Tibial artery (tissue), 4 donors: ENCODE measurements around the gene CTNNA2.

Source experiments
- DNase-seq, 2 donors: peaks; one replicate each; pipeline ENCODE4 v3.0.0-alpha.2; 2019
- H3K27ac ChIP-seq, 2 donors: fragments of 200-600 bp; sonication (generic) in 1 of 2; 1 replicate in 1 of 2; 2 replicates in 1 of 2; pipeline ENCODE4 v1.5.1; 2018 to 2019; ENCODE audit warnings: mild to moderate bottlenecking in 1 of 2
- H3K27me3 ChIP-seq, 2 donors: fragments of 200-600 bp; sonication (generic) in 1 of 2; one replicate each; pipeline versions ENCODE4 v1.5.1 to v1.6.0; 2016 to 2019
- H3K36me3 ChIP-seq, 3 donors: fragments of 200-600 bp; sonication (generic) in 2 of 3; one replicate each; pipeline ENCODE4 v1.5.1; 2016 to 2019; ENCODE audit warnings: mild to moderate bottlenecking in 2 of 3
- H3K4me1 ChIP-seq, 4 donors: fragments of 200-600 bp; sonication (generic) in 2 of 4; 1 replicate in 3 of 4; 2 replicates in 1 of 4; pipeline ENCODE4 v1.5.1; 2016 to 2019
- H3K4me3 ChIP-seq, 2 donors: fragments of 200-600 bp; sonication (generic) in 1 of 2; 1 replicate in 1 of 2; 2 replicates in 1 of 2; pipeline ENCODE4 v1.5.1; 2018 to 2019; ENCODE audit warnings: mild to moderate bottlenecking in 2 of 2
- H3K9me3 ChIP-seq, 3 donors: fragments of 200-600 bp; sonication (generic) in 1 of 3; one replicate each; pipeline ENCODE4 v1.5.1; 2016 to 2019
- intact Hi-C: fragments of 100-400 bp; cut with DNase I; formaldehyde crosslinking; loops from one replicate; pipeline ENCODE4 v1.15.0; 2023; ENCODE audit warnings: low total_unique reads
- TF ChIP-seq, protein P1 (sequence below), 2 experiments: fragments of 200-600 bp in 1 of 2; fragments of 450-650 bp in 1 of 2; IDR thresholded peaks; one replicate each; pipeline ENCODE4 v1.5.1; 2017 to 2019; ENCODE audit warnings: antibody characterized with exemption in 2 of 2, mild to moderate bottlenecking in 1 of 2, moderate library complexity in 1 of 2

Gene CTNNA2

GRCh38 chr2:79782576-79783452 lies 270.0 kb downstream of the CTNNA2 start:
- intact Hi-C loops: no loop called here
- TF ChIP-seq, protein P1, sequence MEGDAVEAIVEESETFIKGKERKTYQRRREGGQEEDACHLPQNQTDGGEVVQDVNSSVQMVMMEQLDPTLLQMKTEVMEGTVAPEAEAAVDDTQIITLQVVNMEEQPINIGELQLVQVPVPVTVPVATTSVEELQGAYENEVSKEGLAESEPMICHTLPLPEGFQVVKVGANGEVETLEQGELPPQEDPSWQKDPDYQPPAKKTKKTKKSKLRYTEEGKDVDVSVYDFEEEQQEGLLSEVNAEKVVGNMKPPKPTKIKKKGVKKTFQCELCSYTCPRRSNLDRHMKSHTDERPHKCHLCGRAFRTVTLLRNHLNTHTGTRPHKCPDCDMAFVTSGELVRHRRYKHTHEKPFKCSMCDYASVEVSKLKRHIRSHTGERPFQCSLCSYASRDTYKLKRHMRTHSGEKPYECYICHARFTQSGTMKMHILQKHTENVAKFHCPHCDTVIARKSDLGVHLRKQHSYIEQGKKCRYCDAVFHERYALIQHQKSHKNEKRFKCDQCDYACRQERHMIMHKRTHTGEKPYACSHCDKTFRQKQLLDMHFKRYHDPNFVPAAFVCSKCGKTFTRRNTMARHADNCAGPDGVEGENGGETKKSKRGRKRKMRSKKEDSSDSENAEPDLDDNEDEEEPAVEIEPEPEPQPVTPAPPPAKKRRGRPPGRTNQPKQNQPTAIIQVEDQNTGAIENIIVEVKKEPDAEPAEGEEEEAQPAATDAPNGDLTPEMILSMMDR (IDR thresholded peaks at IDR 0.05): no peak
- Histone ChIP-seq H3K27ac (no peak overlapping the region), H3K9me3 (no peaks in the 10 kb centered on the region), H3K27me3 (no peaks in the 10 kb centered on the region), H3K4me3 (no peak overlapping the region), H3K36me3 (no peaks in the 10 kb centered on the region), H3K4me1 (no peaks in the 10 kb centered on the region)
- no peak for DNase-seq

GRCh38 chr2:79788952-79789651 lies 276.3 kb downstream of the CTNNA2 start:
- Histone ChIP-seq H3K36me3 (no peaks in the 10 kb centered on the region), H3K27me3 (no peaks in the 10 kb centered on the region), H3K9me3 (no peaks in the 10 kb centered on the region), H3K27ac (no peak overlapping the region), H3K4me3 (no peak overlapping the region), H3K4me1 (no peaks in the 10 kb centered on the region)
- intact Hi-C loops: no loop called here
- TF ChIP-seq, protein P1 (IDR thresholded peaks at IDR 0.05): no peak
- no peak for DNase-seq

- intact Hi-C loops: no loop called here
- Histone ChIP-seq H3K36me3 (no peaks in the 10 kb centered on the region), H3K4me3 (no peak overlapping the region), H3K27me3 (no peaks in the 10 kb centered on the region), H3K27ac (no peak overlapping the region), H3K4me1 (no peaks in the 10 kb centered on the region), H3K9me3 (no peaks in the 10 kb centered on the region)
- no peak for DNase-seq
- TF ChIP-seq, protein P1 (IDR thresholded peaks at IDR 0.05): no peak
These were observed 277.0 kb downstream of the CTNNA2 start for GRCh38 chr2:79789811-79790210.

DNA sequence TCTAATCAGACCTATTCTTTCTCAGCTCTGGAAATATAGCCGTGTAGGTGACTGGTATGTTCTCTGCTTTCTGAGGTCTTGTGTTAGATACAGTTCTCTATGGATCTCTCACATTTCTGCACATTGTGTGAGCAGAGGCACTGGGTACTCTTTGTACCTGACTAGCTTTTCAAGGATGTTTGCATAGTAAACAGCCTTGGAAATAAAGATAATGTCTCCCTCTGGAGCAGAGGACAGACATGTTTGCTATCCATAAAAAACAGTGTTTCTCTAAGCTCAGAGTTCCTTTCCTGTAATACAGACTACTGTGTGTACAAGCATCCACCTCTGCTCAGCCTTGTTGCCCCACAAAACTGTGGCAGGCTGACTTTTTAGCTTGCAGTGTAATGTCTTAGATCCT lies 279.2 kb downstream of the CTNNA2 start:
- no peak for DNase-seq
- H3K27ac ChIP-seq: no peak overlapping the region
- no peaks in the 10 kb centered on the region for H3K27me3 ChIP-seq
- TF ChIP-seq, protein P1 (IDR thresholded peaks at IDR 0.05): no peak
- H3K36me3 ChIP-seq: no peaks in the 10 kb centered on the region
- no peak overlapping the region for H3K4me3 ChIP-seq
- no peaks in the 10 kb centered on the region for H3K9me3 ChIP-seq
- no peaks in the 10 kb centered on the region for H3K4me1 ChIP-seq
- intact Hi-C loops: no loop called here

- no peaks in the 10 kb centered on the region for H3K4me1 ChIP-seq
- DNase-seq: no peak
- H3K36me3 ChIP-seq: no peaks in the 10 kb centered on the region
- no peak overlapping the region for H3K4me3 ChIP-seq
- intact Hi-C loops: no loop called here
- H3K27me3 ChIP-seq: no peaks in the 10 kb centered on the region
- H3K27ac ChIP-seq: no peak overlapping the region
- TF ChIP-seq, protein P1 (IDR thresholded peaks at IDR 0.05): no peak
- no peaks in the 10 kb centered on the region for H3K9me3 ChIP-seq
These were observed 280.2 kb downstream of the CTNNA2 start for GRCh38 chr2:79793006-79793405.
